ENCODE data around the gene TMEM117.
A peak's percentile ranks its signal among the peaks of the same experiment; 100 is the strongest.

Gene TMEM117

DNA sequence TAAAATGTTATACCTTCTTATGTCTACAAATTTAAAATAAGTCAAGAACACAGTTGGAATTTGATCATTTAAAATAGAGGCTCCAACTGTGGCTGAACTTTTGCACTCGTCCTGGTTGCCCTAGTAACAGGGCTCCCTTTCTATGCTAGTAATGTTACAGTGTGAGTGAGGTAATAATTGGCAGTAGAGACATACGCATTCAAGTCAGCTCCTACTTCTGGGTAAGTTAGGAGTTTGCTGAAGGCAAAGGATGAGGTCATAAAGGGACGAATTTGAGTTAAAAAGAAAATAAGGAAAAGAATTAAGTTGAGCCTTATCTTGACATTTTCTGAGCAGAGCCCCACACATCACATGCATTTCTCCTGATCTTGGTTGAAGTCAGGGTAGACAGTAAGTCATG lies 129.1 kb downstream of the TMEM117 start:
- Histone ChIP-seq H3K18ac (ENCODE audit: low read length) (no peak overlapping the region), H3K4me2 (ENCODE audit: low read length) (no peak overlapping the region), H3K4me3 (ENCODE audit: low read depth, low read length) (no peak overlapping the region), H3K27me3 (ENCODE audit: insufficient read depth, low read length) (no peaks in the 10 kb centered on the region), H3K14ac (ENCODE audit: low read length) (no peak overlapping the region), H3K36me3 (ENCODE audit: control insufficient read depth in 1 of 2, insufficient read depth in 2 of 2, low read length in 2 of 2) (no peaks in the 10 kb centered on the region), H3K9me3 (ENCODE audit: insufficient read depth, low read depth, low read length) (no peaks in the 10 kb centered on the region), H4K8ac (ENCODE audit: low read depth, low read length) (no peak overlapping the region), H3K79me2 (ENCODE audit: control insufficient read depth, insufficient read depth, low read length, poor library complexity) (no peaks in the 10 kb centered on the region), H3K4ac (ENCODE audit: low read depth, low read length) (no peak overlapping the region), H3K9ac (ENCODE audit: low read length) (no peak overlapping the region), H3K27ac (ENCODE audit: low read depth, low read length) (no peak overlapping the region), H3K4me1 (ENCODE audit: control insufficient read depth in 1 of 2, insufficient read depth in 2 of 2, low read length in 2 of 2) (no peaks in the 10 kb centered on the region), H2AFZ (ENCODE audit: insufficient read depth, low read length, poor library complexity) (no peak overlapping the region), H4K12ac (ENCODE audit: low read depth, low read length) (no peak overlapping the region), H4K91ac (ENCODE audit: low read depth, low read length) (no peak overlapping the region), H2BK5ac (ENCODE audit: low read depth, low read length, poor library complexity) (no peak overlapping the region), H2BK12ac (ENCODE audit: low read length) (no peak overlapping the region), H3K23ac (ENCODE audit: low read length) (no peak overlapping the region), H3K79me1 (ENCODE audit: low read length) (no peaks in the 10 kb centered on the region), H2BK120ac (ENCODE audit: insufficient read depth, low read length, poor library complexity) (no peak overlapping the region), H2AK5ac (ENCODE audit: low read length) (no peak overlapping the region)
- no peak for DNase-seq
- 100% methylated on average over 1 of the region's 3 CpGs for WGBS (ENCODE audit: extremely low coverage, insufficient coverage, insufficient read length)

DNA sequence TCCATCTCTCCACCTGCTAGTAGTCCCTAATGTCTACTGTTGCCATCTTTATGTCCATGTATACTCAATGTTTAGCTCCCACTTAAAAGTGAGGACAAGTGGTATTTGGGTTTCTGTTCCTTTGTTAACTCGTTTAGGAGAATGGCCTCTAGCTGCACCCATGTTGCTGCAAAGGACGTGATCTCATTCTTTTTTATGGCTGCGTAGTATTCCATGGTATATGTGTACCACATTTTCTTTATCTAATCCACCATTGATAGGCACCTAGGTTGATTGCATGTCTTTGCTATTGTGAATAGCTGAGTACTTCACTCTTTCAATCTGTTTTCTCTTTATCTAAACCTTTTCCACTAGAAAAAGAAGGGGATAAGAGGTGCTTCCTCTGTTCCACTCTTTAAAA lies 130.0 kb downstream of the TMEM117 start:
- no peaks in the 10 kb centered on the region for H3K4me1 ChIP-seq (ENCODE audit: control insufficient read depth in 1 of 2, insufficient read depth in 2 of 2, low read length in 2 of 2)
- H3K4me3 ChIP-seq (ENCODE audit: low read depth, low read length) = no peak overlapping the region
- H3K4me2 ChIP-seq (ENCODE audit: low read length) = no peak overlapping the region
- H2BK12ac ChIP-seq (ENCODE audit: low read length) = no peak overlapping the region
- H4K91ac ChIP-seq (ENCODE audit: low read depth, low read length) = no peak overlapping the region
- no peak overlapping the region for H3K18ac ChIP-seq (ENCODE audit: low read length)
- H3K4ac ChIP-seq (ENCODE audit: low read depth, low read length) = no peak overlapping the region
- no peak overlapping the region for H2AFZ ChIP-seq (ENCODE audit: insufficient read depth, low read length, poor library complexity)
- H3K36me3 ChIP-seq (ENCODE audit: control insufficient read depth in 1 of 2, insufficient read depth in 2 of 2, low read length in 2 of 2) = no peaks in the 10 kb centered on the region
- no peaks in the 10 kb centered on the region for H3K79me1 ChIP-seq (ENCODE audit: low read length)
- no peak overlapping the region for H4K8ac ChIP-seq (ENCODE audit: low read depth, low read length)
- no peaks in the 10 kb centered on the region for H3K27me3 ChIP-seq (ENCODE audit: insufficient read depth, low read length)
- no peak overlapping the region for H2BK5ac ChIP-seq (ENCODE audit: low read depth, low read length, poor library complexity)
- no peaks in the 10 kb centered on the region for H3K79me2 ChIP-seq (ENCODE audit: control insufficient read depth, insufficient read depth, low read length, poor library complexity)
- H3K27ac ChIP-seq (ENCODE audit: low read depth, low read length) = no peak overlapping the region
- no peak for DNase-seq
- H2AK5ac ChIP-seq (ENCODE audit: low read length) = no peak overlapping the region
- no peak overlapping the region for H3K9ac ChIP-seq (ENCODE audit: low read length)
- H2BK120ac ChIP-seq (ENCODE audit: insufficient read depth, low read length, poor library complexity) = no peak overlapping the region
- H3K23ac ChIP-seq (ENCODE audit: low read length) = no peak overlapping the region
- no peaks in the 10 kb centered on the region for H3K9me3 ChIP-seq (ENCODE audit: insufficient read depth, low read depth, low read length)
- H3K14ac ChIP-seq (ENCODE audit: low read length) = no peak overlapping the region
- no CpG with 5 or more reads among the region's 3 CpGs for WGBS (ENCODE audit: extremely low coverage, insufficient coverage, insufficient read length)
- H4K12ac ChIP-seq (ENCODE audit: low read depth, low read length) = no peak overlapping the region

DNA sequence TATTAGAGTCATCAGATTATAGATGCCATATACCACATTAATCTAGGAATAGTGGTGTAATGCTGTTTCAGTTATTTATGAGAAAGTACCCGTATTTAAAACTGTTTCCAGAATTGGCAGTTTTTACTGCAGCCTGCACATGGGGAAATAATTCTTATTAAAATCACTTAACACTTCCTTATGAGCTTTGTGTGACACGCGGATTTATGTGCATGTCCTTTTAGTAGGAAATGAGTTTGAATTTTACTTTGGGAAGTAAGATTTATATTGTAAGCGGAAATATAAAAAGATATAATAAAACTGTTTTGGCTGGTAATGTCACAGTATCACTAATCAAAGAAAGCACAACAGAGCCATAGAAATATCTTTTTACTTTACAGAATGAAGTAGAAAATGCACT lies 132.9 kb downstream of the TMEM117 start:
- no peak overlapping the region for H2BK12ac ChIP-seq (ENCODE audit: low read length)
- H3K23ac ChIP-seq (ENCODE audit: low read length) = no peak overlapping the region
- no peak overlapping the region for H3K4ac ChIP-seq (ENCODE audit: low read depth, low read length)
- H3K36me3 ChIP-seq (ENCODE audit: control insufficient read depth in 1 of 2, insufficient read depth in 2 of 2, low read length in 2 of 2) = no peaks in the 10 kb centered on the region
- H3K18ac ChIP-seq (ENCODE audit: low read length) = no peak overlapping the region
- H3K79me2 ChIP-seq (ENCODE audit: control insufficient read depth, insufficient read depth, low read length, poor library complexity) = no peaks in the 10 kb centered on the region
- no peak for DNase-seq
- H2BK120ac ChIP-seq (ENCODE audit: insufficient read depth, low read length, poor library complexity) = no peak overlapping the region
- H2AFZ ChIP-seq (ENCODE audit: insufficient read depth, low read length, poor library complexity) = no peak overlapping the region
- no peaks in the 10 kb centered on the region for H3K9me3 ChIP-seq (ENCODE audit: insufficient read depth, low read depth, low read length)
- no peaks in the 10 kb centered on the region for H3K79me1 ChIP-seq (ENCODE audit: low read length)
- H3K4me2 ChIP-seq (ENCODE audit: low read length) = no peak overlapping the region
- no peak overlapping the region for H3K27ac ChIP-seq (ENCODE audit: low read depth, low read length)
- no peak overlapping the region for H3K14ac ChIP-seq (ENCODE audit: low read length)
- no peak overlapping the region for H3K9ac ChIP-seq (ENCODE audit: low read length)
- no peak overlapping the region for H4K8ac ChIP-seq (ENCODE audit: low read depth, low read length)
- no peak overlapping the region for H4K12ac ChIP-seq (ENCODE audit: low read depth, low read length)
- no peaks in the 10 kb centered on the region for H3K27me3 ChIP-seq (ENCODE audit: insufficient read depth, low read length)
- no peak overlapping the region for H2BK5ac ChIP-seq (ENCODE audit: low read depth, low read length, poor library complexity)
- no peak overlapping the region for H4K91ac ChIP-seq (ENCODE audit: low read depth, low read length)
- H3K4me3 ChIP-seq (ENCODE audit: low read depth, low read length) = no peak overlapping the region
- no peaks in the 10 kb centered on the region for H3K4me1 ChIP-seq (ENCODE audit: control insufficient read depth in 1 of 2, insufficient read depth in 2 of 2, low read length in 2 of 2)
- WGBS (ENCODE audit: extremely low coverage, insufficient coverage, insufficient read length) = 100% methylated on average over 1 of the region's 4 CpGs
- no peak overlapping the region for H2AK5ac ChIP-seq (ENCODE audit: low read length)

DNA sequence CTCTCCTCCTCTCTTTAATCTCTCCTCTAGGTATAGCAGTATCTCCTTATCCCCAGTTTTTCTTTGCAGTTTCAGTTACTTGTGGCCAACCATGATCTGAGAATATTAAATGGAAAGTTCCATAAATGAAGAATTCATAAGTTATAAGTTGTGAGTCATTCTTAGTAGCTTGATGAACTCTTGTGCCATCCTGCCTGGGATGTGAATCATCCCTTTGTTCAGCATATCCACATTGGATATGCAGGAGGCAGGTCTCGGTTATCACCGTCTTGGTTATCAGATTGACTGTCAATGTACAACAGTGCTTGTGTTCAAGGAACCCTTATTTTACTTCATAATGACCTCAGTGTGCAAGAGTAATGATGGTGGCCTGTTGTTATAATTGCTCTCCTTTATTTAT lies 134.0 kb downstream of the TMEM117 start:
- no peak overlapping the region for H3K4ac ChIP-seq (ENCODE audit: low read depth, low read length)
- H2AK5ac ChIP-seq (ENCODE audit: low read length) = no peak overlapping the region
- peak; percentile 30 to 47 for DNase-seq
- H3K14ac ChIP-seq (ENCODE audit: low read length) = no peak overlapping the region
- no peak overlapping the region for H2BK120ac ChIP-seq (ENCODE audit: insufficient read depth, low read length, poor library complexity)
- no peak overlapping the region for H3K4me3 ChIP-seq (ENCODE audit: low read depth, low read length)
- no peak overlapping the region for H4K8ac ChIP-seq (ENCODE audit: low read depth, low read length)
- no peaks in the 10 kb centered on the region for H3K9me3 ChIP-seq (ENCODE audit: insufficient read depth, low read depth, low read length)
- H2BK5ac ChIP-seq (ENCODE audit: low read depth, low read length, poor library complexity) = no peak overlapping the region
- no peak overlapping the region for H2AFZ ChIP-seq (ENCODE audit: insufficient read depth, low read length, poor library complexity)
- no peaks in the 10 kb centered on the region for H3K79me1 ChIP-seq (ENCODE audit: low read length)
- no peak overlapping the region for H3K27ac ChIP-seq (ENCODE audit: low read depth, low read length)
- H3K27me3 ChIP-seq (ENCODE audit: insufficient read depth, low read length) = no peaks in the 10 kb centered on the region
- H4K91ac ChIP-seq (ENCODE audit: low read depth, low read length) = no peak overlapping the region
- H4K12ac ChIP-seq (ENCODE audit: low read depth, low read length) = no peak overlapping the region
- no peaks in the 10 kb centered on the region for H3K79me2 ChIP-seq (ENCODE audit: control insufficient read depth, insufficient read depth, low read length, poor library complexity)
- no peak overlapping the region for H3K18ac ChIP-seq (ENCODE audit: low read length)
- H3K9ac ChIP-seq (ENCODE audit: low read length) = no peak overlapping the region
- H3K4me1 ChIP-seq (ENCODE audit: control insufficient read depth in 1 of 2, insufficient read depth in 2 of 2, low read length in 2 of 2) = no peaks in the 10 kb centered on the region
- no CpG with 5 or more reads among the region's 2 CpGs for WGBS (ENCODE audit: extremely low coverage, insufficient coverage, insufficient read length)
- no peaks in the 10 kb centered on the region for H3K36me3 ChIP-seq (ENCODE audit: control insufficient read depth in 1 of 2, insufficient read depth in 2 of 2, low read length in 2 of 2)
- no peak overlapping the region for H3K23ac ChIP-seq (ENCODE audit: low read length)
- H2BK12ac ChIP-seq (ENCODE audit: low read length) = no peak overlapping the region
- H3K4me2 ChIP-seq (ENCODE audit: low read length) = no peak overlapping the region

All from trophoblast cell (in vitro differentiated cells and primary cell).